GM19035 (cell line): ENCODE data around the gene LIPE.
"Not testable (repeated sequence)": the region's sequence is repeated elsewhere in the genome, so short reads cannot be mapped to it uniquely, and the experiment has no call there.

Experiments
- ATAC-seq: cut with Tn5 transposase; IDR thresholded peaks from one replicate; pipeline ENCODE4 v1.9.1; 2021; ENCODE audit not compliant: unreplicated experiment

LIPE gene, protein sequence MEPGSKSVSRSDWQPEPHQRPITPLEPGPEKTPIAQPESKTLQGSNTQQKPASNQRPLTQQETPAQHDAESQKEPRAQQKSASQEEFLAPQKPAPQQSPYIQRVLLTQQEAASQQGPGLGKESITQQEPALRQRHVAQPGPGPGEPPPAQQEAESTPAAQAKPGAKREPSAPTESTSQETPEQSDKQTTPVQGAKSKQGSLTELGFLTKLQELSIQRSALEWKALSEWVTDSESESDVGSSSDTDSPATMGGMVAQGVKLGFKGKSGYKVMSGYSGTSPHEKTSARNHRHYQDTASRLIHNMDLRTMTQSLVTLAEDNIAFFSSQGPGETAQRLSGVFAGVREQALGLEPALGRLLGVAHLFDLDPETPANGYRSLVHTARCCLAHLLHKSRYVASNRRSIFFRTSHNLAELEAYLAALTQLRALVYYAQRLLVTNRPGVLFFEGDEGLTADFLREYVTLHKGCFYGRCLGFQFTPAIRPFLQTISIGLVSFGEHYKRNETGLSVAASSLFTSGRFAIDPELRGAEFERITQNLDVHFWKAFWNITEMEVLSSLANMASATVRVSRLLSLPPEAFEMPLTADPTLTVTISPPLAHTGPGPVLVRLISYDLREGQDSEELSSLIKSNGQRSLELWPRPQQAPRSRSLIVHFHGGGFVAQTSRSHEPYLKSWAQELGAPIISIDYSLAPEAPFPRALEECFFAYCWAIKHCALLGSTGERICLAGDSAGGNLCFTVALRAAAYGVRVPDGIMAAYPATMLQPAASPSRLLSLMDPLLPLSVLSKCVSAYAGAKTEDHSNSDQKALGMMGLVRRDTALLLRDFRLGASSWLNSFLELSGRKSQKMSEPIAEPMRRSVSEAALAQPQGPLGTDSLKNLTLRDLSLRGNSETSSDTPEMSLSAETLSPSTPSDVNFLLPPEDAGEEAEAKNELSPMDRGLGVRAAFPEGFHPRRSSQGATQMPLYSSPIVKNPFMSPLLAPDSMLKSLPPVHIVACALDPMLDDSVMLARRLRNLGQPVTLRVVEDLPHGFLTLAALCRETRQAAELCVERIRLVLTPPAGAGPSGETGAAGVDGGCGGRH

DNA sequence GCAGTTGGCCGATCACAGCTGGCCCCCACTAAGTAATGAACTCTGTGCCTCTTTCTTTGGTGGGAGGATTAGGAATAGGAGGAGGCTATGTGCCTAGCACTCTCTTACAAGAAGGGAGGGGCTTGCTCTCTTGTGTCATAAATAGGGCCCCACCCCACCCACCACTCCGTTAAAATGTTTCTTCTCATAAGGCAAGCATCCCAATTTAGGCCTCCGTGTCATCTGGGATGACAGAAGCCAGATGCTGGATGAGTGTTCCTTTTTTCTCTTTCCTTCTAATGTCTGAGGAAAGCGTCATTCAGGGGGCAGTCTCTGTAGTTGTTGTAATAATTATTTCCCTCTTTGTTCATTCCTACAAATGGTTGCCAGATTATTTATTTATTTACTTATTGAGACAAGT is at the start of gene LIPE:
Gene LIPE (minus strand): TSS at position 76 of the 400 bp plus-strand sequence. CDS start 239 bp downstream, outside the sequence.
- no peak for ATAC-seq

DNA sequence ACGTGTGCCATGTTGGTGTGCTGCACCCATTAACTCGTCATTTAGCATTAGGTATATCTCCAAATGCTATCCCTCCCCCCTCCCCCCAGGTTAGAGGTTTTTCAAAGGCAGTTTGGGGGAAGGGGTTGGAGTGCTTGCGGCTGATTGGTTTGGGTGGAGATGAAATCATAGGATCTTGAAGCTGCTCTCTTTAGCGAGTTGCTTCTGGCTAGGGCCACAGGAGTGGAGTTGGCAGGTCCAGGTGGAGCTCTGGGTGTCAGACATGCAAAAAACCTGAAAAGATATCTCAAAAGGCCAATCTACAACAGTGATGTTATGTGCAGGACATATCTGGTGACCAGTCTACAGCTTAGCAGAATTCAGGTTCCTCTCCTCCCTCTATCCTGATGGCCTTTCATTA is 48.2 kb upstream of the LIPE start:
- ATAC-seq = no peak

DNA sequence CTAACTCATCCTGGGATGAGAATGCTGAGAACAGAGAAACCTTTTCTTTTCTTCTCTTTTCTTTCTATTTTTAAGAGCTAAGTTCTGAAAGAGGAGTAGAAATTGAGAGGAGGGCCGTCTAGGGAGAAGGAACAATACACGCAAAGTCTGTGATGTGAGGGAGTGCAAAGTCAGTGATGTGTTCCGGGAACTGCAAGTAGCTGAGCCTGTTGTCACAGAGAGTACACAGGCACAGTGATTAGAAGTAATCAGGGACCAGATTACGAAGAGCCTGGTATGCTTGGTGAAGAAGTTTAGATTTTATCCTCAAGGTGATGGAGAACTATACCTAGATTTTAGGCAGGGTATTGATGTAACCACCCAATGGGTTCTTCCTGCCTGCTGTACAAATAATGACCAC is 47.6 kb upstream of the LIPE start:
- no peak for ATAC-seq

DNA sequence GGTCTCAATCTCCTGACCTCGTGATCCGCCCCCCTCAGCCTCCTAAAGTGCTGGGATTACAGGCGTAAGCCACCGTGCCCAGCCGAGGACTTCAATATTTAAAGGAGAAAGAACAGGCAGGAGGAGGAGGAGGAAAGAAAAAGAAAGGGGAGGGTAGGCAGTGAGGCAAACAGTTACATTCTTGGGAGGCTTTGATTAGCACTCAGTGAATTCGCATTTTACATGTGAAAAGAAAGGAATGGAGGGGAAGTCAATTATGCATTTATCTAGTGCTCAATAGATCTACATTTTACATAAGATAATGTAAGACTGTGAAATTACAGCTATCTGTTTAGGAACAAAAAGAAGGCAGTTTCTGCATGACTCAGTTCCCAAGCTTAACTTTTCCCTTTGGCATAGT is 46.5 kb upstream of the LIPE start:
- no peak for ATAC-seq

DNA sequence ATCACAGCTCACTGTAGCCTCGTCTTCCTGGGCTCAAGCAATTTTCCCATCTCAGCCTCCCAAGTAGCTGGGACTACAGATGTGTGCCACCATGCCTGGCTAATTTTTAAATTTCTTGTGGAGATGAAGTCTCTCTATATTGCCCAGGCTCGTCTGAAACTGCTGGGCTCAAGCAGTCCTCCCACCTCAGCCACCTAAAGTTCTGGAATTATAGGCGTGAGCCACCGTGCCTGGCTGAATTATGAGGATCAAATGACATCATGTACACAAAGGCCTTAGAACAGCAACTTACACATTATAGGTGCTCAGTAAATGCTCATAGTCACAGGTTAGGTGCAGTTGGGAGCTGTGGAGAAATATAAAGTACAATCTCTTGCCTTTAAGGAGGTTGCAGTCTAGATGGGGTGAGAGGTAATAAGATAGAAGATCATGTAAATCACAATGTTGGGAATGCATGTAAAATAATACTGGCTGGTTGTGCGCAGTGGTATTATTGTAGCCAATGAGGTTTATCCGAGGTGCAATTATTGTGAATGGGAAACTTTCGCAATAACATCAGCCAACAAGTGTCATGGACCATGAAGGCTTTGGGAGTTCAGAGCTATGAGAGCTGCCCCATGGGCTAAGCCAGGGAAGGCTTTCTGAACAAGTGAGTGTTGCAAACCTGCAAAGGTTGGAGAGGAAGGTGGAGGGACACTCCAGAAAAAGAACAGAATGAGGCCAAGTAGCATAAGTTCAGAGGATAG is 45.4 kb upstream of the LIPE start:
- no peak for ATAC-seq

DNA sequence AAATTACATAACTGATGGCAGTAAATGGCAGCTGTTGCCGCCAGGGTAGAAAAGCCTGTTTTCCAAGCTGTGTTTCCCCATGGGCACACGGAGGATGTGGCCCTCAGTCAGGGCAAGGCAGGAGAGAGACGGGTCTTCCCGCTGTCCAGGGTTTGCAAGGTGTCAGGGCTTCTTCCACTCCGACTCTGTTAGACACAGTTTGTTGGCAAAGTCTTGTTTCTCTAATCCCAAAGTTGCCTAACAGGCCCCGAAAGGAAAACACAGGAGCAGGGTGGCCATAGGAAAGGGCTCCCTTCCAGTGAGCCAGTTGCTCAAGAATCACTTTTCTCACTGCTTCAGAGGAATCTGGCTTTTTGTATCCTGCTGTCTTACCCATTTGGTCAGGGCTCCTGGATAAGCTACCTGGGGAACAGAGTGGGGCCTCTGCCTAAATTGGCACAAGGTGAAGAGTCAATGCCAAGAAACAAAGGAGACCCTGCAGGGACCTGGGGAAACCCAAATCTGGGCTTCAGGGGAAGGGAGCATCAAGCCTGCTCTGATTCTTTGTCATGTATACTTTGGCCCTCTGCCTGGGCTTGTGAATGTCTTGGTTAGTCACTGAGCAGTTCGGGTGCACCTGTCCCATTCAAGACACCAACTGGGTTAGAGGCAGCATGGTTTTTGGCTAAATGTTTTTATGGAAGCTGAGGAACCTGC is 44.5 kb upstream of the LIPE start:
- ATAC-seq = no peak

DNA sequence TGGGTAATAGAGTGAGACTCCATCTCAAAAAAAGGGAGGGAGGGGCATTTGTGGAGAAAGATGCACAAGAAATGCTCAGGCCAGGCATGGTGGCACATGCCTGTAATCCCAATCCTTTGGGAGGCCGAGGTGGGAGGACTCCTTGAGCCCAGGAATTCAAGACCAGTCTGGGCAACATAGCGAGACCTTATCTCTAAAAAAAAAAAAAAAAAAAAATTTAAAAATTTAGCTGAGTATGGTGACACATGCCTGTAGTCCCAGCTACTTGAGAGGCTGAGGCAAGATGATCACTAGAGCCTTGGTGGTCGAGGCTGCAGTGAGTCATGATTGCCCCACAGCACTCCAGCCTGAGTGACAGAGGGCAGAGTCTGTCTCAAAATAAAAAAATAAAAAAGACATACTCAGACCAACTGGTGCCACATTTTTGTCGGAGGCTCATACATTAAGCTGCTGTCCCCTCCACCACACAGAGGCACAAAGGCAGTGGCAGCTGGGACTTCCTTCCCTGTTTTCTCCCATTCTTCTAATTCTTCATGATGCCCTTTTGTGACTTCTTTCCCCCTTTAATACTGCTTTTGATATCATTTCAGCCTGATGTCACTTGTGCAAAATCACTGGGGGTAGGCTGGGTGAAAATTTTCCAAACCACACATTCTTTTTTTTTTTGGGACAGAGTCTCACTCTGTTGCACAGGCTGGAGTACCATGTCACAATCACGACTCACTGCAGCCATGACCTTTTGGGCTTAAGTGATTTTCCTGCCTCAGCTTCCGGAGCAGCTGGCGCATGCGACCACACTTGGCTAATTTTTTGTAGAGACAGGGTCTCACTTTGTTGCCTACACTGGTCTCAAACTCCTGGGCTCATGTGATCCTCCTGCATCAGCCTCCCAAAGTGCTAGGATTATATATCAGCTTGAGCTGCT is 42.4 kb upstream of the LIPE start:
- ATAC-seq = no peak

DNA sequence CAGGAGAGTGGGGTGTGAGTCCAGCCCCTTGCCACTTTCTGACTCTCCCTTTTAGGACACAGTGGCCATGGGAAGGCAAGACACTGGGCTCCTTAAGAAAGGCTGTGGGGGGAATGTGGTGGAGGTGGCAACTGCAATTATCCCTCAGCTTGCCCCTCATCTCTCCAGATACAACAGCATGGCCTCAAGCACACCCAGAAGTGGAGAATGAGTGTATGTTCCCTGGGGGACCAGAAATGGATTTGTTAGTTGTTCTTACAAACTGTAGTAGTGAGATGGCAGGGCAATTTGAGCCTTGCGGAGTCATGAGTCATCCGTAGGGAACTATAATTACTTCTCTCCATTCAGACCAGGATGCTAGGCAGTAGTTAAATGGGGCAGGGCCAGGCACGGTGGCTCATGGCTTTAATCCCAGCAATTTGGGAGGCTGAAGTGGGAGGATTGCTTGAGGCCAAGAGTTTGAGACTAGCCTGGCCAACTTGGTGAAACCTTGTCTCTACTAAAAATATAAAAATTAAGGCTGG is 41.1 kb upstream of the LIPE start:
- ATAC-seq = no peak

DNA sequence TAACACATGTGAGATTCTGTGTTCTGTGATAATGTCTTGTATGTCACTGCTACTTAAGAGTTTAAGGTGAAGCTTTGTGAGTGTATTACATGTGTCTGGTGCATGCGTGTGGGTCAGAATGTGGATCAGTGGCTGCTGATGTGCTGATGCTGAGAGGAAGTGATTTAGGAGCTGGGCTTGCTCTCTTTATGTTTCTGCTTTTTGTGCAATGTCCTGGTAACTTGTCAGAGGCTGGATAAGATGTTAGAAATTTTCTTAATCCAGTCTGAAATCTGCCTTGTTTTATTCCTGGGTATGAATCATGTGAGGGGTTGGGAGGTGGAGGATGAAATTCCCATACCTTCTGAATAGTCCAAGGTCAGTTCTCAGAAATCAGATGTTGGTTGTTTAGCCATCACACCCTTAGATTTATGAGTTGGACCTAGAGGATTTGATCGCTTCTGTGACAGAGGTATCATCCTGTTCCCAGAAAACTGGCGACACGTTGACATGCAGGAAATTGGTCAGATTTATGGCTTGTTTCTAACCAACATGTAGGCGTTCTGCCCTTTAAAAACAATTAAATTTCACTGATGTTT is 40.1 kb upstream of the LIPE start:
- no peak for ATAC-seq

DNA sequence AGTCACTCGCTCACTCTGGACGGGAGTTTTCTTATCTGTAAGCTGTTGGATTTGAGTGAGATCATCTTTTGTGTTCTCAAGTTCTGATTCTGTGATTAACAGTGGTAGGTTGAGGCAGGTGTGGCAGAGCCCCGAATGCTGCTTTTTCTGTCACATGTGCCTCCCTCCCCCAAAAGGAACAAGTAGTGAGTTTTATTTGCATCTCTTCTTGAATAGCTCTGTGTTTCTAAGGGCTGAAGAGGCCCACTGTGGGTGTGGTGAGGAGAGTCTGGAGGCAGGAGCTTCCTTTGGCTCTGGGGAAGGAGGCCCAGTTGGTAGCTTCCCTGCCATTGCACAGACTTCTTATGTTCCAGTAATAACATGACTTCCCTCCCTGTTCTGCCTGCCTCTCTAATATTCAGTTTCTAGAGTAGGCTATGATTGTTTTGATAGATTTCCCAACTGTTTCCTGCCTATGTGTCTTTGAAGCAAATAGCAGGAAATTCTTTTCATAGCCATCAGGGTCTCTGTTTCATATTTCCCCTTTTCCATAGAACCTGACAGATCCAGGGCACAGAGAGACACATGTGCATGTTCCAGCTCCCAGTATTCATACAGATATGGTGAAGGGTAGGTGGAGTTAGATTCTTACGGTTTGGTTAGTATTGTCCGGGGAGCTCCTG is 39.5 kb upstream of the LIPE start:
- ATAC-seq = no peak

DNA sequence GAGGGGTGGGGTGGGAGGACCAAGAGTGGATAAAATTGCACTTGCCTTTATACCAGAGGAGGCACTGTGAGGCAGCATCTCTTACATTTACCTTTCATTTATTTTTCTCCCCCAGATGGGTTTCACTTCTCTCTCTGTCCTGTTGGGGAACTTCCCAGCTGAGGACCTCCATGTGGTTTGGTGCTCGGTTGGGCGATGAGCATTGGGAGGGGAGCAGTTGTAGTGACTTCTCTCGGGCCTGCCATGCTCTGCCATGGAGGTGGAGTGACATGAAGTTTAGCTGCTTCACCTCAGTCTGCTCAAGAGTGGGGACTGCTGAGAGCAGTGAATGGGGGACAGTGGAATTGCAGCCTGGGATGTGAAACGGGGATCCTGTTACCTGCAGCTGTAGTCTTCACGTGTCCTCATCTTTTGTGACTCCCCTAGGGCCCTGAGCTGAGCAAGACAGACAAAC is 38.7 kb upstream of the LIPE start:
- no peak for ATAC-seq

DNA sequence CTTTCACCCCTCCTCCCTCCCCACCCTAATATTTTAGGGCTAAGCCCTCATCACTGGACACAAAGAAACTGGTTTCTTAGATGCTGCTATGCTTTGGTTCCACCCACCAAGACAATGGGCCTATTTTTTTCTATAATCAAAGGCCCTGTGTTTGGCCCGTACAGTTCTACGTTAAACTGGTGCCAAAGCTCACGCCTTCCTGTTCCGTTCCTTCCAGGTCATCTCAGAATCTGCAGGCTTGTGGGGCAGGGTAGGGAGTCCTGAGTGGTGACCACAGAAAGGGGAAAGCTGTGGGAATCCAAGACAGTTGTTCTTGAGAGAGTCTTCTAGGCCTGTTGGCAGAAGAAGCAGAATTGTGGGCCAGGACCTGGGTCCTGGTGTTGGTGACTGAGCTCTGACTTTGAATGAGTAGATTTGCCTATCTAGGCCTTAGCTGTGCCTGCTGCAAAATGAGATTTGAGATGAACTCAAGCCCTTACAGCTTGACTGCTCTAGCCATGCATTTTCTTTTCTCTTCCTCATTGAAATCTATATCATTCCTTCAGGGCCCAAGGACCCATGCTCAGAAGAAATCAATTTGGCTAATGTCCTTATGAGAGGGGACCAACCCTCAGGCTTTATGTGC is 34.6 kb upstream of the LIPE start:
- no peak for ATAC-seq

DNA sequence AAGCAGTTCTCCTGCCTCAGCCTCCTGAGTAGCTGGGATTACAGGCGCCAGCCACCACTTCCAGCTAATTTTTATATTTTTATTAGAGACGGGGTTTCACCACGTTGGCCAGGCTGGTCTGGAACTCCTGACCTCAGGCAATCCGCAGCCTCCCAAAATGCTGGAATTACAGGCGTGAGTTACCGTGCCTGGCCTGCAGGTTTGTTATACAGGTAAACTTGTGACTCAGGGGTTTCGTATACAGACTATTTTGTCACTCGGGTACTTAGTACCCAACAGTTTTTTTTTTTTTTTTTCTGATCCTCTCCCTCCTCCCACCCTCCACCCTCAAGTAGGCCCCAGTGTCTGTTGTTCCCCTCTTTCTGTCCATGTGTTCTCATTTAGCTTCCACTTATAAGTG is 34.0 kb upstream of the LIPE start:
- not testable (repeated sequence) for ATAC-seq

DNA sequence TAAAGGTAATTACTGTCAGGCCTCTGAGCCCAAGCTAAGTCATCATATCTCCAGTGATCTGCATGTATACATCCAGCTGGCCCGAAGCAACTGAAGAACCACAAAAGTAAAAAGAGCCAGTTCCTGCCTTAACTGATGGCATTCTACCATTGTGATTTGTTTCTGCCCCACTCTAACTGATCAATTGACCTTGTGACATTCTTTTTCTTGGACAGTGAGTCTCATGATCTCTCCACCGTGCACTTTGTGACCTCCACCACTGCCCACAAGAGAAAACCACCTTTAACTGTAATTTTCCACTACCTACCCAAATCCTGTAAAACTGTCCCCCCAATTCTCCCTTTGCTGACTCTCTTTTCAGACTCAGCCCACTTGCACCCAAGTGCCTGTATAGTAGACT is 32.7 kb upstream of the LIPE start:
- ATAC-seq = no peak

DNA sequence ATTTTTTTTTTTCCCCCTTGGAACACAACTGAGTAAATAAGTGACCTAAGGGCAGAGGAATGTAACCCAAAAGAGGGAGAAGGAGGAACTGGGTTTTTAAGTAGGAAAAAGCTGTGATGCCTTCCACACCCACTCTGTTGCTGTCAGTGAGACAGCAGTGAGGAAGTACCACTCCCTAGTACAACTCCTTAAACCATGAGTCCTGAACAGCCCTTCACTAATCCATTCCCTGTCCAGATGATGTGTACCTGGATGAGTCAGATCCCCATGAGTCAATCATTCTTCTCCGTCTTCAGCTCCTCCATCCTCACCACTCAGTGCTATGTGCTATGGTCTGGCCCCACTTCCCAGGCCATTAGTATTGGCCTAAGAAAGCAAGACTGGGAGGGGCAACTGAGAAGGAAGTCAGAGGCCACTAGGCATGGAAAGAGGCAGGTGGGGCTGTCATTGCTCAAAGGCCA is 28.5 kb upstream of the LIPE start:
- ATAC-seq = no peak

DNA sequence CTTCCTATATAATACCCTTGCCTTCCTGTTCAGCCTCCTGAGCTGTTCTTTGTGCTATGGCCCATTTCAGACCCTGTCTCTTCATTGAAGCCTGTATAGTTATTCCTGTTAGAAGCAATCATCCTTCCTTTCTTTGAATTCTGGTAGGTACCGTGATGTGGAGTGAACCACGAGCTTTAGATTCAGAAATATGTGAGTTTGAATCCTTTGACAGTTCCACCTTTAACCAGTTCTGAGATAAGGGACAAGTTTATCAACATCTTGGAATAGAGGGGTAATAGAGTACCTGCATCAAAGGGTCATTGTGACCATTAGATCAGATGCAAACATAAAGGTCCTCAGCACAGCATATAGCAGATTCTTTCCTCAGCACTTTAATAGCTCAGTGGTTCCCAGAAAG is 27.9 kb upstream of the LIPE start:
- ATAC-seq = no peak

DNA sequence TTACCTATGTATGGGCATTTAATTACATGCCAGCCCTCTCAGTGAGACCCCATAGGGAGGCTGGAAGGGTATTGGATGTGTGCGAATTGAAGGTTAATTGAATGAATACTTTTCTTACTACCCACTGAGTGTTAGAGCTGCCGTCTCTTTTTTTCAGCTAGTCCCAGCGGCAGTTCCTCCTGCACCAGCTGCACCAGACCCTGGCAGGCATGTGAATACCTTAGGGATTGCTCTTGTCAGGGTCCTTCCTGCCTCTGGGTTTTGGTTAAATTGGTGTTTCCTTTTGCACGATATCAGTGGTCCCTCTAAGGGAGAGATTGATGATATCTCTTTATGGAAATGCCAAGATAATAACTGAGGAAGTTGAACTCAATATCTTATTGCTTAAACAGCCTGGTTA is 25.4 kb upstream of the LIPE start:
- no peak for ATAC-seq
